SU-DHL-6 (cell line): ENCODE measurements around the gene TMEM235.

Experiments used
- CTCF ChIP-seq: fragments of 200-600 bp; sonication (generic); IDR thresholded peaks from one replicate; pipeline ENCODE4 v1.5.1; 2017; ENCODE audit warnings: antibody characterized with exemption, mild to moderate bottlenecking, low read length, moderate library complexity; ENCODE audit not compliant: insufficient read depth, poor library complexity, severe bottlenecking
- EZH2phosphoT487 ChIP-seq: fragments of 200-600 bp; sonication (generic), shearing (Covaris generic); conservative IDR thresholded peaks from 2 replicates; pipeline ENCODE4 v1.6.1; 2018; ENCODE audit warnings: mild to moderate bottlenecking, antibody characterized with exemption, low read length, moderate library complexity, mixed read lengths

- TF ChIP-seq CTCF (no peak), EZH2phosphoT487 (no peak)
These were observed 8.7 kb downstream of the TMEM235 start for GRCh38 chr17:78240012-78240655.
